T-helper 2 cell treated with Interferon-gamma antibody and Interleukin-4, amounts not matched to agents 100 ng/mL and 5 ng/mL, for 36 hours (primary cell): ENCODE data around the gene CHML. TPM values are rescaled to one million over a fixed set of nuclear protein-coding genes. Genes with fewer than 3 reads are reported as not detected.

ENCODE experiments used
- intact Hi-C: fragments of 100-400 bp; cut with micrococcal nuclease; formaldehyde crosslinking; loops from one replicate; pipeline ENCODE4 v1.15.1; 2023
- total RNA-seq: library from RNA; stranded (reverse); gene quantifications from 2 replicates; pipeline ENCODE4 v1.2.3, GENCODE V29; 2022

Gene CHML
- total RNA-seq, 1 donor from 2014 or later = 13.2 TPM

DNA sequence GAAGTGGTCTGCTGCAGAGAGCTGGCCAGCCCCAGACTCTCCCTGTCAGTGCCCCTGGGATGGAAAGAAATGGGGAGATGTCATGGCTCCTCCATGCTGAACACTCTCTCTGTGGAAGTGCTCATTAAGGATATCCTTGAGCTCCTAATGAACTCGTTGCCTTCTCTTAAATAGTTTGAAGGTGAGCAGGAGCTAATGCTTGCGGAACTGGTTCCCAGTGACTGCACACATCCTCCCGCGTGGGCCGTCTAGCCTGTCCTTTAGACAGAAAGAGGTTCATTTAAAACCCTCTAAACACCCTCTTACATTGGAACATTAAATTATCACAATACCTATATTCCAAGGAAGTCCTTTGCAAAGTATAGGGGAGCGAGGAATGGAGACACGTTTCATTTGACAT, 6.0 kb upstream of the CHML start:
- intact Hi-C loops = loop anchor here (10.0 kb wide), 1 partner anchor 1609 kb away; the partner anchor contains the start of genes CEP170 and SDCCAG8

DNA sequence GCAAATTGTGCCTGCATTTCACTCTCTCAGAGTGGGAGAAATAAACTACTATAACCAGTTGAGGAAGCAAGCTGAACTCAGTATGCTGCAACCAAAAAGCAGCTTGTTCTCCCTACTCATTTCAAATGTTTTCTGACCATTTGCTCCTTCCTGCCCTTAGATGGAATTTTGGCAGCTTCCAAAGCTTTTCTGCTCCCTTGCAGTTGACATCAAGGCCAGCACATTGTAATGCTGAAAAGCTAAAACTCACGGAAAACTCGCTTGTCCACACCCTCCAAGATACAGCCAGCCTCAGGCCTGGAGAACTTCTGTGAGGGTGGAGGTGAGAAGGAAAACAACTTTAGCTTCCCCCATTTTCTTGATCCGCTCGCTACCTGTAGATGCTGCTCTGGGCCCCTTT, 5.0 kb upstream of the CHML start:
- intact Hi-C loops = loop anchor here (10.0 kb wide), 1 partner anchor 1610 kb away; the partner anchor contains the start of genes CEP170 and SDCCAG8

DNA sequence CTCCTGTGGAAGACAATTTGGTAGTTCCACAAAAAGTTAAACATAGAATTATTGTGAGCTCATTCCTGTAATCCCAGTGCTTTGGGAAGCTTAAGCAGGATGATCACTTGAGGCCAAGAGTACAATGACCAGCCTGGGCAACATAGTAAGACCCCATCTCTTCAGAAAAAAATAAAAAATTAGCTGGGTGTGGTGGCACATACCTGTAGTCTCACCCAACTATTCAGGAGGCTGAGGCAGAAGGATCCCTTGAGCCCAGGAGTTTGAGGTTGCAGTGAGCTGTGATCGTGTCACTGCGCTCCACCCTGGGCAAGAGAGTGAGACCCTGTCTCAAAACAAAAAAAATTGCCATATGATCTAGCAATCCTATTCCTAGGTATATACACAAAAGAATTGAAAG, 4.1 kb upstream of the CHML start:
- intact Hi-C loops = loop anchor here (10.0 kb wide), 1 partner anchor 1611 kb away; the partner anchor contains the start of genes CEP170 and SDCCAG8

DNA sequence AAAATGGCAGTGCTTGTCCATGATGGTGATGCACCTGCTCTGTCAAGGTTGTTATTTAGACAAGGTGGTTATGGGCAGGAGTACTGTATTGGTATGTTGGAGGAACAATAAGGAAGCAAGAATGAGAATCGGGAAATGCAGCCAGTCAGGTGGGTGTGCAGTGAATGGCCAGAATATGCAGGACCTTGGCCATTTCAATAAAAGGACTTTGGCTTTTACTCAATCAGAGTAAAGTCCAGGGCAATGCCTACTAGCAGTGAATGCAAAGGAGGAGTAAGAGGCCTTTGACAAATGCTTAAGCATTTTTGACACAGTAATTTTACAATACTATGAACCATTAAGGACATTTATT, 2.4 kb upstream of the CHML start:
- intact Hi-C loops = loop anchor here (10.0 kb wide), 1 partner anchor 1612 kb away; the partner anchor contains the start of genes CEP170 and SDCCAG8

DNA sequence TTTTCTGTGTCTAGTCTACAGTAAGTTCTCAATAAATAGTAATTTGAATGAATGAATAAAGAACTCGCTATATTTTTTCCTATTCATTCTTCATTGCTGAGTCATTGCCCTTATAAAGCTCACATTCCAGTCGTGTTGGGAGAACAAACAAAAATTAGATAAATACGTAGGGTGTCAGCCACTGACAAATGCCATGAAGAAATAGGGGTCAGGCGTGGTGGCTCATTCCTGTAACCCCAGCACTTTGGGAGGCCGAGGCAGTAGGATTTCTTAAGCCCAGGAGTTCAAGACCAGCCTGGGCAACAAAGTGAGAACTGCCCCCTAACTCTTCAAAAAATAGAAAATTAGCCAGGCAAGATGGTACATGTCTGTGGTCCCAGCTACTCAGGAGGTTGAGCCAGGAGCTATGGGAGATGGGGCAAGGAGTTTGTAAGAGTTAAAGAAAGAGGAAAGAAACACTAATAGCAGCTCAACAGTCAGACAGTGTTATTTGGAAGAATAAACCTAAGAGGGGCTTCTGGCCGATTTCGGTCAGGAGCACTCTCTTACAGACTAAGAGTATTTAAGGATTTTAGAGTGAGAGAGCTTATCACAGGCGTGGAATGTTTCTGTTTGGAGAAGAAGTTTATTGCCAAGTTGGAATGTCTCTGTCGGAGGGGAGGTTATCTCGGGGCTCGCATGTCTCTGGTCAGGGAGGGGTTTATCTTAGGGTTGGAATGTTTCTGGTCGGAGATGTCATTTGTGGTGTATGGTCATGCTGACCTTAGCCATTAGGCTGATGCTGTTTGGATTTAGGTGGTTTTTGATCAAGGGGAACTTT, 1.8 kb upstream of the CHML start:
- intact Hi-C loops = loop anchor here (10.0 kb wide), 1 partner anchor 1613 kb away; the partner anchor contains the start of genes CEP170 and SDCCAG8

DNA sequence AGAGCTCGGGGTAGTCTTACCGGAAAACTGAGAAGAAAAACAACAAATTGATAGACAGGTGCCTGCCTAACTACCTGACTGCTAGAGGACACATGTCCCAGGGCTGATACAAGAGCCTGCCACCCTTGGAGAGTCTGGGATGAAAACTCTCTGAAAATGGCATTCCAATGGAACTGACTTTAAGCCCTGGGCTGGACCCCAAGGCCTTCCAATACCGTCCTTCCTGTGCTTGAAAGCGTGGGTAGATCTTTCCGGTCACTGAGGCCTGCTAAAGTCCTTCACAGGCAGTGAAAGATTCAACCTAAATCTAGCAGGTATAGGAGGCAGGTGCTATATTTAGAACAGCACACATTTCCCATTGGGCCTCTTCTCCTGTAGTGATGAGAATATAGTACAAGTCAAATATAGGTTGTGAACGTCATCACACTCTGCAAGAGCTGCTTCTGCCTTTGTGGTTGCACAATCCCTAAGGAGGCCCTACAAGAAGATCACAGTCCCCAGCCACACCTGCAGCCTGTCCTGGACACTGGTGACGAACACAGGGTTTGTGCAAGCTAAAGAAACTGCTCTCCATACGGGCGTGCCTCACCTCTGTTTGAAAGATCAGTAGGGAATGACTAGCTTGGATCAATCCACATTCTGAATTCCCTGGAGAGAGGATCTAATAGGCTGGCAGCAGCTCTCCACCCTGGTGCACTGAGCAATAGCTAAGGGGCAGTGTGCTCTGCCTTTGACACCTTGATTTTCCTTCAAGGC, 876 bp upstream of the CHML start:
- intact Hi-C loops = loop anchor here (1.0 to 10.0 kb wide), 5 partner anchors 14 to 1614 kb away; partner anchors contain the start of genes CEP170, FH and SDCCAG8

DNA sequence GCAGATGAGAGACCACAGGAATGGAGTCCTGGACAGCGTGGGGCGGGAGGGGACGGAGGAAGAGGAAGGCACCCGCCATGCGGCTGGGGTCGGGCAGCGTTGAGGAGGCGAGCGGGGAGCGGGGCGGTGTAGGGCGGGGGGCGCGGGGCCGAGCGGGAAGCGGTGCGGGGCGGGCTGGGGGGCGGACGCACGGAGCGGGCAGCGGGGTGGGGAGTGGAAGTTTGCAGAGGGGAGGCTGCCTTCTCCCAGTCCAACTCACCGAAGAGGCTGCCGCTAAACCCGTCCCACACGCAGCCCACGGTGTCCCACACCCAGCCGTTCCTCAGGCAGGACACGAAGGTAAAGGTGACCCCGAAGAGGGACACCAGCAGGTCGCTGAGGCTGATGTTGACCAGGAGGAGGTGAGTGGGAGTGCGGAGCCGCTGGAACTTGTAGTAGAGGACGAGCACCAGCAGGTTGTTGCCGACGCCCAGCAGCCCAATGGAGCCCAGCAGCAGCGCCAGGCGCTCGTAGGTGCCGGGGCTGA, 483 bp downstream of the CHML start:
- intact Hi-C loops = loop anchor here (1.0 to 10.0 kb wide), 5 partner anchors 12 to 1615 kb away; partner anchors contain the start of genes CEP170, FH and SDCCAG8

DNA sequence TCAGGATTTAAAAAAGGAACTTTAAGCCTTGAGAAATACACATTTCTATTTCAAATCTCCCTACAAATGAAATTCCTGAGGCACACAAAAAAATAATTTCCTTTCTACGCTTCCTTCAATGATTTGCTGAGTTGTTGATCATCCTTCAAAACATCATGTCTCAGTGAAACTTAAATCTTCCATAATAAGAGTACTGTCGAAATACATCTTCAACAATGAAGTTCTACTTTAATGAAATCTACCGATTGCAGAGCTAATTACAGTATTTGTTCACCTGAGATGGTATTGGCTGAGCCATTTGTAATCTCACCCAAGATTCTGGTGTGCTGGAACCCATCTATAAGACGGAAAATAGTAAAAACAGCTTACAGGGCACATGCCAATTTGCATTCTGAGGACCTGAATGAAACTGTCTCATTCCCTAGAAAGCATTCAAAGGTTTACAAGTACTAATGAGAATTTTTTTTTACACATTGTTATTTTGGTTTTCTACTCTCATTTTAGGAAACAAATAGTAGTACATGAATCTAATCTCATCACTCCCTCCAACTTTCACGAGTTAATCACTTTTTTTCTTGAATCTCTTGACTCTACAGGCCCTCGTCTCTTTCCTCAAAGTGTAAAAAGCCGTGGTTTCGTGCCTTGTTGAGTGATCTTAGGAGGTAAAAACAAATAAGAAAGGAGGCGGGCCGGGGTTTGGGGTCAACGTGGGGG, 1.1 kb downstream of the CHML start:
- intact Hi-C loops = no loop called here

DNA sequence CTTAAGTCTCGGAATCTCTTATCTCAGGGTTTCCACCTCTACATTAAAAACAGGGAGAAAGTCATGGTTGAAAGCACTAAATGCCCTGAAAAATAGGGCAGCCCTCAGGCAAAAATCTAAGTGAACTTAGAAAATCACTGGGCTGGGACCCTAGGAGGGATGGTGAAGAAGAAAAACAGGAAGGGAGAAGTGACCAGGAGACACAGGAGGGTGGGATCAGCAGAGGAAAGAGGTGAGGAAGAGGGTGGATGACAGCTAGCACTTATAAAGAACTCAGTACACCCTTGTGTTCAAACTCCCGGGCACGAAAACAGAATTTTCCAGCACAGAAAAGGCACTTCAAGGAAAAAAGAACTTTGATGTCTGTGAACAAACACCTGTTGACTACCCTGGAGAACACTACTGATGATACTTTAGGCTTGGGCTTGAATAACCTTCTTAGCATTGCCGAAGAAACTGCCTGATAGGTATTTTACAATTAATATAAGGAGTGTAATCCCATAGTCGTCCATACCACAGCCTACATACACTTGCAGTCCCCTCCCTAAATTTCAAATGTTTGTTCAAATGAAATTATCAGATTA, 2.0 kb downstream of the CHML start:
- intact Hi-C loops = no loop called here

DNA sequence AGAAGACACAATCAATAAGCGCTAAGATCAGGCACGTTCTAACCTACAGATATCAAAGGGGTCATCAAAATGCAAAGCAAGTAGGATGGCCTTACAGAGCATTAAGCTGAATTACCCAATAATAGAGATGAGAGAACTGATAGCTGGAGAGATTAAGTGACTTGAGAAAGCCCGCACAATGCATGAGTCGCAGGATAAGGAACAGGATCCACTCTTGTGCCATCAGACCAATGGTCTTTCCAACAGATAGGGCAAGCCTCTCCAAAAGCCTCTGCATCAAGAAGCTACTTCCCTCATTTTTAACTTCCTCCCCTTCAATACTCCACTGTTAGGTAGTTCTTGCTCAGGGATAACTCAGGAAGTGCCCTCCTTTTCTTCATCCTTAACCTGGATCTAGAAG, 2.6 kb downstream of the CHML start:
- intact Hi-C loops = no loop called here

DNA sequence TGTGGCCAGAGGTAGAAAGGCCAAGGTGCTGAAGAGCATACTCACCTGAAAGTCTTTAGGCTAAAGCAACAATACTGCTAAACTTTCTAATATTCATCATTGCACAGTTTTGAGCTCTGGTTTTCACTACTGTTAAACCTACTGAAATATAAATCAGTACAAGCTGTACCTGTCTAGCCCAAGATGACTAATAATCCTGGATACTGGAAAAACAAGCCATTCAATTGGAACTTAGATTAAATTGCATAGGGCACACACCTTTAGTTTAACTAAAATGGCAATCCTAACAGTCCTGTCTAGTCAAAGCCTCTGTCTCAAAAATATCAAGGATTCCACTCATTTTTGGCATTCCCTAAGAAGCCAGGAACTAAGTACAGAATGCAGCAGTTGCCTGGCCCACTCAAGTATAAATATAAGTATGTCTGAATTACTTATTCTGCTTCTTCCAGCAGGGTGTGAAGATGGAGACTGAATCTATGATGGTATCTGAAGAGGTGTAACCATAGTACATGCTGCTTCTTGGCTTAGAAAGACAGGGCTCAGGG, 3.1 kb downstream of the CHML start:
- intact Hi-C loops = no loop called here

DNA sequence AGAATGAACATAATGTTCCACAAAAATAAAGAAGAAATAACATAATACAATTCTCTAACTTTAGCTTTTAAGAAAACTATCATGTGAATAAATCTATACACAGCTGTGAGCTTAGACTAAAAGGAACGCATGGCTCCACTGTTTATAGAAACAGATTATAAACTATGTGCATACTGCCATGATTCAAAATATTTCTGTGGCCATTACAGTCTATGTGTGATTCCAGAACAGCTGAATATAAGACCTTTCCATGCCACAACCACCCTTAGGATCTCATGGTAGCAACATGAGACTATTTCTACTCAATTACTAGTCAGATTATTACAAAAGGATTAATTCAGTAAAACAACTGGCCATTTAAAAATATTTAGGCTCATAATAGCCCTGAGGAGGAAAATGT, 3.9 kb downstream of the CHML start:
- intact Hi-C loops = no loop called here

DNA sequence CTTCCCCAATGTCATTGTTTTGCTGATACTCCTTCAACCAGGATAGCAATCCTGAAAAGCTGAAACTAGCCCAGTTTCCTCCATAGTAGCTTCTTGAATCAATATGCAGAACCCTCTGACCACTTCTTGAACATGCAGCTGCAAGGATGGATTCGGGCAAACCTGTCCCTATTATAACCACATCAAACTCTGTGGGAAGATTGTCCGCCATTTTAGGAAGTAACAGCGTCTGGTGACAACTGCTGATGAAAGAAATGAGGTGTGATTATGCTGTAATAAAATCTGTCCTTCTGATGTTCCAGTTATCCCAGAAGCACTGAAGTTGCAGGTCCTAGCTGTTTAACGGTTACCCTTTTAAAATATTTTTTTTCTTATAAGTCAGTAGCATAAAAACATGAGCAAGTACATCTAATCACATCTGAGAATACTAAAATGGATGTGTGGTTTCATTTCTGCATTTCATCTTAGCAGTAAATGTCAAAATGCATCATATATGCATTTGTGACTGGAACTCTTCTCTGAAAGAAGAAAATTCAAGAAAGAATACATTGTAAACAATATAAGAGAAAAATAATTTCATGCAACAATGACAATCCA, 4.5 kb downstream of the CHML start:
- intact Hi-C loops = no loop called here

DNA sequence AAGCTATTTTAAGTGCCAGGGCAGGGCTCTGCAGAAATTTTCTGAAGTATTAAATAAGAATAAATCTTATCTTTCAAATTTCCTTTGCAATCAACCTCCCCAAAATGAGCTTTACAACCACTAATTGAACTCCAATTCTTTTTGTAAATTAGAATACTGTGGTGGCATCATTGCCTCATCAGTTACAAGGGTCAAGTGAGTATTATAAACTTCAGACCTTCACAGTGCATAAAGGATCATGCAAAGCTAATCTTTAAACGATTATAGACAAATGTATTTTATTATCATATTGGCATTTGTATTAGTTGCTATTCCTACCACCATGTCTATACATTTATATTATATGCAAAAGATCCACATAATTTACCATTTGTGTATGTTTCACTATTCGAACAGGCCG, 7.2 kb downstream of the CHML start:
- intact Hi-C loops = no loop called here

DNA sequence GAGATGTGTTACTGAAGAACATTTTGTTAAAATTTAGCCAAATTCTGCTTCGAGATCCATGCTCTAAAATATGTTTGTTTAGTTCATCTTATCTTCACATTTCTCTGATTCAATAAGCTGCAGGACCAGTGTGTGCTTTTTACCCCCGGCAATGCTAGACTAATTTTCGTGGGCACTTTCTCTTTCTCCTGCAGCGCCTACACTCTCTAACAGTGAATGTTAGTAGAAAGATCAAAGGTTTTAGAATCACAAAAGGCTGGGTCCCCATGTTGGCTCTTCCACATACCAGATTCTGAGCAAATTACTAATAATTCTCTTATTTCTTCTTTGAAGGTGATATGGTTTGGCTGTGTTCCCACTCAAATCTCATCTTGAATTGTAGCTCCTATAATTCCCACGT, 8.5 kb downstream of the CHML start:
- intact Hi-C loops = no loop called here

DNA sequence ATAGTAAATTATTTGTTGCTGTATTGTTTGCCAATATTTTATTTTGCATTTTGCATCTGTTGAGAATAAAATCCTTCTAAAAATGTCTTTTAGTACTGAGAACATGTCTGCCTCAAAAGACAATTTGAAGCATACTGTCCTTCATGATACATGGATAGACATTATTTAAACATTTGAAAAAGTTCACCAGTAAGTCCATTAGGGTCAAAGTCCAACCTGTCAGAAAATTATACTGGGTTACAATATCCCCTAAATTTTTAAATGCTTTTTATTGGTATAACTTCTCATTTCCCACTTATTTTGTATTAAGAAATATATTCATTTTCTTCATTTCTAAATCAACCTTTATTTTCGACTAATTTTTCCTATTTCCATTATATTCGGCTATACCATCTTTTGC, 9.3 kb downstream of the CHML start:
- intact Hi-C loops = no loop called here

DNA sequence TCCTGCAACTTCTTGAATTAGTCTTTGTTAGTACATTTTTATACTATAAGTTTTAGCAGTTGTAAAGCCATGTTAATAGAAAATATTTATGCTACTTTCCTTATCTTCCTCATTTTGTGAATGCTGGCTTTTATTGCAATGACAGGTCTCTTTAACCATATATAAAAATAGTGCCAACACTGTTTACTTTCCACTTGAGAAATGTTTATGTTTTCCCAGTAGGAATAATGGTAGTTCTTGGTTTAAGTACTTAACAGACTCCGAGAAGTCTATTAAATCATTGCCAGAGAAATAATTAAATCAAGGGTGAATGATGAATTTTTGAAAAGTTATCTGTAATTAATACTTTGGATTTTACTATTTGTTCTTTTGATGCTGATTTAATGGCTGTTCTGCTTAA, 9.7 kb downstream of the CHML start:
- intact Hi-C loops = no loop called here

DNA sequence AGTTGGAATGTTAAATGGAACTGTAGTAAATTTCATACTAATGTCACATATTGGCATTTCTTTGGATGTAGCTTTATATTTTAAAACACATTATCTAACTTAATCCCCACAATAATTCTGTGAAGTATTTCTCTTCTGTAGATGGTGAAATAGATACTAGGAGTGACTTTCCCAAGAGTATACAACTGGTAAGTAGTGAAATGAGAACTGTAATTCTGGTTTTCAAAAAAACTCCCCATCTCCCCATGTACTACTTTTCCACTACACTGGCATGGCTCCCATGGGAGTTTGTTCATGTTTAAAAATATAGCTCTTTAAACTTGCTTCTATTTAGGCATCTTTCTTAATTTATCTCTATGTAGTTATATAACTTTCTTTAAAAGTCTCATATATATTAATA, 10.2 kb downstream of the CHML start:
- intact Hi-C loops = no loop called here

DNA sequence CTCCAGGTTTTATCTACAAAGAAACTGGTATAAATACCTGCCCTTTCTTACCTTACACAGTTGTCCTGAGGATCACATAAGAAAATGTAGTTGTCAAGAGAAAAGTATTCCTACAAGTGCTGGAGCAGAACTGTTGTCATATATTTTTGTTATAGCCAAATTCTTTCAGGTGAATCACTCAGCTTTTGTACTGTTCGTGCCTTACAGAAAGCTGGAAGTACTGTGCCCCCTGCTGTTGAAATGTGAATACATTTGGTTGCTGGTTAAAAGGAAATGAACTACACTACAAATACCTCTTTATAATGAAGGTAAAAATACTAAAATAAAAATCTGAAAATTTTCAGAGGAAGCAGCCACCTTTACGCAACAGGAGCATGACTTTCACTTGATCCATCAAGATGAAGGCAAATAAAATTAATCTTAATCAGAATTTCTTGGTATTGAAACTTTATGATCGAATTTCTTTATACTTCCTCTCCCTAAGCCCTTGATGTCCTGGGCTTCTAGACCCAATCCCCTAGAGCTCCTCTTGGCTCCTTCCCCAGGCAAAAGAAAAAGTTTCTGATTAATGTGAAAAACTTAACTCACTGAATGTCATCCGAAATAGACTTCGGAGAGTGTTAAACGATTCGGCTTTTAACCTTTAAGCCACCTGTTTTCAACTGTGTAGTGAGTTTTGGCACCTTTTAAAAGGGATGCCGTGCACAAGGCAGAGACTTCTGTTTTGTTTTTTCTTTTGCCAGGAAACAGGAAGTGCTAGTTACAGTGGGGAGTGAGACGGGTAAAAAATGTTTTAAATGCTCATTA, 12.5 kb downstream of the CHML start:
- intact Hi-C loops = loop anchor here (1.0 kb wide), 3 partner anchors 13 to 96 kb away; partner anchors contain the start of genes CHML and OPN3
